PC-9 (cell line): ENCODE results near the gene SFN.

Experiments used
- CTCF ChIP-seq: fragments of 200-600 bp; sonication (generic); conservative IDR thresholded peaks from 2 replicates; pipeline ENCODE4 v1.6.1; 2017; ENCODE audit warnings: mixed run types, antibody characterized with exemption, mild to moderate bottlenecking, moderate library complexity
- EZH2 ChIP-seq: fragments of 200-600 bp; sonication (generic); IDR thresholded peaks from 2 replicates; pipeline ENCODE4 v1.8.0; 2017; ENCODE audit warnings: antibody characterized with exemption, low read depth

GRCh38 chr1:26874896-26875295 is 11.9 kb downstream of the SFN start:
- TF ChIP-seq CTCF (no peak), EZH2 (no peak)
